ENCODE data around the gene PITPNM3. TPM values are rescaled to one million over a fixed set of nuclear protein-coding genes. Genes with fewer than 3 reads are reported as not detected.

The PITPNM3 gene
- total RNA-seq, 1 donor from 2014 or later = 2.2 TPM

DNA sequence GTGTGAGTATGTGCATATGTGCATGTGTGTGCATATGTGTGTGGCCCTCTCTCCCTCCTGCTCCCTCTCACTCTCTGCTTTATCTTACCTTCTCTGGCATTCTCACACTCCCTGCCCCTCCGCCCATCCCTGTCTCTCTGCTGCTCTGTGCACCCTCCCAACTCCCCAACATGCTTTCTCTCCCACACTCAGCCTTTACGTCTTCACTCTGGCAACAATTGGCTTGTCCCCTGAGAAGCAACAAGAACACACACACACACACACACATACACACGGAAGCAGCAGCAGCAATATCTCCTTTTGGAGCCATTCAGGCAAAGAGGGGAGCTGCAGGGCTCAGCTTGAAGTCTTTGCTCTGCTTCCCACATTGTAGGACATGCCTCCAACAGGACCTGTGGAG, 27.8 kb downstream of the PITPNM3 start:
- TF ChIP-seq, protein P1, sequence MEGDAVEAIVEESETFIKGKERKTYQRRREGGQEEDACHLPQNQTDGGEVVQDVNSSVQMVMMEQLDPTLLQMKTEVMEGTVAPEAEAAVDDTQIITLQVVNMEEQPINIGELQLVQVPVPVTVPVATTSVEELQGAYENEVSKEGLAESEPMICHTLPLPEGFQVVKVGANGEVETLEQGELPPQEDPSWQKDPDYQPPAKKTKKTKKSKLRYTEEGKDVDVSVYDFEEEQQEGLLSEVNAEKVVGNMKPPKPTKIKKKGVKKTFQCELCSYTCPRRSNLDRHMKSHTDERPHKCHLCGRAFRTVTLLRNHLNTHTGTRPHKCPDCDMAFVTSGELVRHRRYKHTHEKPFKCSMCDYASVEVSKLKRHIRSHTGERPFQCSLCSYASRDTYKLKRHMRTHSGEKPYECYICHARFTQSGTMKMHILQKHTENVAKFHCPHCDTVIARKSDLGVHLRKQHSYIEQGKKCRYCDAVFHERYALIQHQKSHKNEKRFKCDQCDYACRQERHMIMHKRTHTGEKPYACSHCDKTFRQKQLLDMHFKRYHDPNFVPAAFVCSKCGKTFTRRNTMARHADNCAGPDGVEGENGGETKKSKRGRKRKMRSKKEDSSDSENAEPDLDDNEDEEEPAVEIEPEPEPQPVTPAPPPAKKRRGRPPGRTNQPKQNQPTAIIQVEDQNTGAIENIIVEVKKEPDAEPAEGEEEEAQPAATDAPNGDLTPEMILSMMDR (IDR thresholded peaks at IDR 0.05; ENCODE audit: insufficient read depth, low read length, poor library complexity, severe bottlenecking) = no peak
- H3K36me3 ChIP-seq (ENCODE audit: control insufficient read depth, insufficient read depth, low read length) = no peaks in the 10 kb centered on the region
- no peak for DNase-seq (ENCODE audit: low read depth)
- no peak overlapping the region for H3K4me3 ChIP-seq (ENCODE audit: low read depth, low read length)
- peaks cover 3% of the 10 kb centered on the region for H3K27me3 ChIP-seq (ENCODE audit: control insufficient read depth, insufficient read depth, low read length)

DNA sequence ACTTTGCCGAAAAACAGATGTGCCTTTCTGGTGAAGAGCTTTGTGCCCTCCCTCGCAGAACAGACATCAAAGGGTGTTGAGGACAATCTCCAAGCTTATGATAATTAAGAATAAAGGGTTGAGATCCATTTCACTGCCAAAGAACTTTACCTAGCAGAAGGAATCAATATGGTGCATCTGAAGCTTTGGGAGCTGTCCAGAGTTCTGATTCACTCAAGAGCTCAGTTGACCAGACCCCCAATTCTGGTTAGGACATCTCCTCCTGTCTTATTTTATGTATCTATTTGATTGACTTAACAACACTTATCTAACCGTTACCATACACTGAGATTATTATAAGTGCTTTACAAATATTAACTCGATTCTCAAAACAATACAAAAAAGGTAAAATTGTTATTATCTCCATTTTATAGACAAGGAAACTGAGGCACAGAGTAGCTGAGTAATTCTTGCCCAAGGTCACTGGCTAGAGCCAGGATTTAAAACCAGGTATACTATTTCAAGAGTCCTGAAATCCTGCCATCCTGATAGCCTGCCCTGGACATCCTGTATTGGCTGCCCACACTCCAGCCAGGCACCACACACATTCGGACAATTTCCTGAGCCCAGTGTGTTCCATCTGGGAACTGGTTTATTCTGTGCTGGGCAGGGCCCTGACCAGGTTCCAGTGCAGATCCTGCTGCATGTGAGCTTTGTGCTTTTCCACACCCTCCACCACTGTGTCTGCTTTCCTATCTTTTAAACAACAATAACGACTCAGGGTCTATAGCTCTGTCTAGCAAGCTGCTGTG, 29.8 kb downstream of the PITPNM3 start:
- no peaks in the 10 kb centered on the region for H3K36me3 ChIP-seq (ENCODE audit: control insufficient read depth, insufficient read depth, low read length)
- TF ChIP-seq, protein P1 (IDR thresholded peaks at IDR 0.05; ENCODE audit: insufficient read depth, low read length, poor library complexity, severe bottlenecking) = no peak
- H3K27me3 ChIP-seq (ENCODE audit: control insufficient read depth, insufficient read depth, low read length) = peaks cover 3% of the 10 kb centered on the region
- no peak for DNase-seq (ENCODE audit: low read depth)
- no peak overlapping the region for H3K4me3 ChIP-seq (ENCODE audit: low read depth, low read length)

DNA sequence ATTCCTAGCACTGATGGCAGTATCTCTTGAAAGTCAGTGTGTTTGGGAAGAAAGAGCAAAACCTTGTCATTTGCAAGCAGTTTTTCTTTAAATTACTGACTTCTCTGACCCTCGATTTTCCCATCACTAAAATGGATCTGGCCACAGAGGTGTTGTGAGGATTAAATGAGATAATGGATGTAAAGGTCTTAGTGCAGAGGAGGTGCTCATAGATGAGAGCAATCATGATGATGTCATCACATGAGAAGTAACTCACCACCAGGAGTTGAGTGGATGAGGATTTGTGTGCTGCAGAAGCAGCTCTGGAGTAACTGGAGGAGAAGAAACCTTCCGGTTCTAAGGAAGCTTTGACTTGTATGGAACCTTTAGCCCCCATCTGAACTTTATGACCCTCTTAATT, 30.6 kb downstream of the PITPNM3 start:
- DNase-seq (ENCODE audit: low read depth) = no peak
- Histone ChIP-seq H3K4me3 (ENCODE audit: low read depth, low read length) (no peak overlapping the region), H3K27me3 (ENCODE audit: control insufficient read depth, insufficient read depth, low read length) (peaks cover 3% of the 10 kb centered on the region), H3K36me3 (ENCODE audit: control insufficient read depth, insufficient read depth, low read length) (no peaks in the 10 kb centered on the region)
- TF ChIP-seq, protein P1 (IDR thresholded peaks at IDR 0.05; ENCODE audit: insufficient read depth, low read length, poor library complexity, severe bottlenecking) = no peak

DNA sequence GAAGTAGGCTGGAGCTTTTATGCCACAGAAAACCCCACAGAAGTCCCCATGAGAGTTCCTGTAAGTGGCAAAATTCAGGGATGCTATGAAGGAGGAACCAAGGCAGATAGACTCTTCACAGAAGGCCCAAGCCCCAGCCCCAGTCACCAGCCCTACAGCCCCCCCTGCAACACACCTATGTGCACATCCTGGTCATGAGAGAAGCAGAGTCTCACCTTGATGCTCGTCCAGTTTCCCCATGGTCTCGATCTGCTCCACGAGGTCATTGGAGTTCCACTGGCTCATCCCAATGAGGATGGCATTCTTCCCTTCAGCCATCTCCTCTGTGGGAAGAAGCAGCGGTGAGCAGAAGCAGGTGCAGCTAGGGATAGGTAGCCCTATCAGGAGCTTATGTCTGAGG, 31.2 kb downstream of the PITPNM3 start:
- no peak for DNase-seq (ENCODE audit: low read depth)
- Histone ChIP-seq H3K4me3 (ENCODE audit: low read depth, low read length) (no peak overlapping the region), H3K27me3 (ENCODE audit: control insufficient read depth, insufficient read depth, low read length) (peaks cover 3% of the 10 kb centered on the region), H3K36me3 (ENCODE audit: control insufficient read depth, insufficient read depth, low read length) (no peaks in the 10 kb centered on the region)
- TF ChIP-seq, protein P1 (IDR thresholded peaks at IDR 0.05; ENCODE audit: insufficient read depth, low read length, poor library complexity, severe bottlenecking) = no peak

DNA sequence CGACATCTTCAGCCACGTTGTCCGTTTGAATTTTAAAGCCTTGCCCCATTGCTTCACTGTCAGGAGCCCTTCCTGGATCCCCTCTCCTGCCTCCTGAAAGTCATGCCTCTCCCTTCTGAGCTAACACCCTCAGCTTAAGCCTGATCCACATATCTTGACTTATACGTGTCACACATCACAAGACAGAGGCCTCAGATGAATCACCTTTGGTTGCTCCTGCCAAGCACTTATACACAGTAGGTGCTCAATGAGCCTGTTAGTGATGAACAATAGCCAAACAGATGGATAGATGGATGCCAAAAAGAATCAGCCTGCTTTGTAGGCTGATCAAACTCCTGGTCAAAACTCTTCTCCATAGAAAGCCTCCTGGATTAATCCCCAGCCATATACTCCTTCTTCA, 31.8 kb downstream of the PITPNM3 start:
- no peaks in the 10 kb centered on the region for H3K36me3 ChIP-seq (ENCODE audit: control insufficient read depth, insufficient read depth, low read length)
- peak; percentile 81 for DNase-seq (ENCODE audit: low read depth)

More for the DNA sequence above, 31.8 kb downstream of the PITPNM3 start:
- Histone ChIP-seq H3K27me3 (ENCODE audit: control insufficient read depth, insufficient read depth, low read length) (no peaks in the 10 kb centered on the region), H3K4me3 (ENCODE audit: low read depth, low read length) (no peak overlapping the region)
- TF ChIP-seq, protein P1 (IDR thresholded peaks at IDR 0.05; ENCODE audit: insufficient read depth, low read length, poor library complexity, severe bottlenecking) = no peak
